Measurements from ENCODE around the gene TMOD2. TPM values are rescaled to one million over a fixed set of nuclear protein-coding genes. Genes with fewer than 3 reads are reported as not detected.
A peak's percentile ranks its signal among the peaks of the same experiment; 100 is the strongest.

Gene TMOD2
- total RNA-seq, result 1 to 10 TPM; 5.6 to 6.9 TPM
- 10.2 TPM for polyA plus RNA-seq (2013, experiment 1 of 2)
- polyA plus RNA-seq (2013, experiment 2 of 2), result 9.9 TPM
- 8.0 to 187 (median 39.1) reads per million in 172 experiments for total RNA-seq

DNA sequence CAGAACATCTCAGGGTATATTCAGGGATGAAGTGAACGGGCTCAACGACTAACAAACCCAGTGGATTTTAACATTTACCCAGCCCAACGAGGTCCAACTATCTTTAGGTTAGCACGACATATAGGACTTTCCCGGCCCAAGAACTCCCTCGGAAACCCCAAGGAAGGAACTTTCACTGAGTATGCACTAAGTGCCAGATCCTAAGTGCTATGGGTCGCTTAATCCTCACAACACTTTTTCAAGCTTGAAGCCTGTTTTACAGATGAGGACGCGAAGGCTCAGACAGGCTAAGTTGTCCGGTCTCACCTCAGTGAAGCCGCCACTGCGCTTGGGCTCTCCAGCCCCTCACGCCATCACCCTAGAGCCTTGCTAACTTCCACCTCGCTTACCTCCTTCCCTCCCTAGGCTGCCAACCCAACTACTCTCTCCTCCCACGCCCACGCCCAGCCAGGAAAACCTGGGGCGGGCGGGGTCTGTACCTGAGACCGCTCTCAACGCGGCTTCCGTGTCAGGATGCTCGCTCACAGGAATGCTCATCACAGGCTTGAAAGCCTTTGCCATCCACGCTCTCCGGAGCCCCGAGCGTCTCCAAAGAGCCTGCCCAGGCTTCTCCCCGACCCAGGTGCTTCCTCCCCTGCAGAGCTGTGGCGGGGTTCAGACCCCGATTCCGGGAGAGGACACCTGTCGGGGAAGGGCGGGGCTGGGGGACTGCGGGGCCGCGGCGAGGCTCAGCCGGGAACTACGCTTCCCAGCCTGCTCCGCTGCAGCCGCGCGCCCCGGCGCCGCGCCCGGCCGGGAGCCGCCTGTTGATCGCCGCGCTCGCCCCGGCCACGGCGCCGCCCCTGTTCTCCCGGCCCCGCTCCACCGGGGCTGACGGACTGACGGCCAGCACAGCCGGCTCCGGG is at the start of gene TMOD2:
TMOD2 (plus strand) TSS at position 806 of the 905 bp plus-strand sequence. CDS start 14,845 bp downstream, outside the sequence.
- POLR2A ChIA-PET, result interaction anchor here (0.6 to 6.4 kb wide), 4 partner anchors 14 to 79 kb away, joined by 3 to 45 read pairs (median 7); partner anchors contain the start of genes LYSMD2 and TMOD3
- ATAC-seq (ENCODE audit: poor library complexity) (peak; percentile 85), DNase-seq (peak in 12 of 14 experiments; percentile 18 to 75 (median 50))
- Mint-ChIP-seq H3K9me3 (no peaks in the 10 kb centered on the region), H3K36me3 (ENCODE audit: low read depth) (no peaks in the 10 kb centered on the region), H3K27ac (peak within 1 kb of the TSS; percentile 53), H3K4me3 (peak within 1 kb of the TSS; percentile 92), H3K27me3 (peaks cover 4% of the 10 kb centered on the region), H3K4me1 (ENCODE audit: low read depth) (peaks cover 51% of the 10 kb centered on the region)
- peak within 1 kb of the TSS; percentile 63 for H3K4me3 ChIP-seq (ENCODE audit: low read length)
- peaks cover 15% of the 10 kb centered on the region for H3K4me1 ChIP-seq (ENCODE audit: insufficient read depth, low read length)
- H3K9me3 ChIP-seq (ENCODE audit: control insufficient read depth in 1 of 2, insufficient read depth in 1 of 2, low read length in 2 of 2), result no peaks in the 10 kb centered on the region
- CTCF ChIA-PET, result interaction anchor here (0.9 to 1.9 kb wide), 5 partner anchors 13 to 101 kb away, joined by 3 to 8 read pairs (median 3); partner anchors contain the start of gene LYSMD2
- no peaks in the 10 kb centered on the region for H3K36me3 ChIP-seq (ENCODE audit: insufficient read depth, low read length)
- H3K27me3 ChIP-seq (ENCODE audit: control insufficient read depth in 1 of 2, insufficient read depth in 2 of 2, low read length in 2 of 2), result no peaks in the 10 kb centered on the region
- TF ChIP-seq CTCF (IDR thresholded peaks at IDR 0.05), result no peak
- no peak within 1 kb of the TSS for H3K27ac ChIP-seq (ENCODE audit: low read depth in 1 of 2, low read length in 2 of 2)
- intact Hi-C loops (cut with DNase I, micrococcal nuclease), result loop anchor here in 1 of 2 experiments (2.0 kb wide), 1 partner anchor 20 kb away; no protein-coding TSS in a partner anchor

- intact Hi-C loops (cut with DNase I, micrococcal nuclease), result no loop called here
- DNase-seq, result no peak
These were observed 48.7 kb upstream of the TMOD2 start for GRCh38 chr15:51702710-51703109.

More at GRCh38 chr15:51702710-51703109, 48.7 kb upstream of the TMOD2 start:
- H3K4me3 ChIP-seq (ENCODE audit: low read length), result no peak overlapping the region
- no peak overlapping the region for H3K27ac ChIP-seq (ENCODE audit: low read depth in 1 of 2, low read length in 2 of 2)
- Mint-ChIP-seq H3K36me3 (ENCODE audit: low read depth) (no peaks in the 10 kb centered on the region), H3K9me3 (no peaks in the 10 kb centered on the region), H3K27ac (no peak overlapping the region), H3K4me1 (ENCODE audit: low read depth) (no peaks in the 10 kb centered on the region), H3K4me3 (no peak overlapping the region), H3K27me3 (peaks cover 21% of the 10 kb centered on the region)
- H3K9me3 ChIP-seq (ENCODE audit: control insufficient read depth in 1 of 2, insufficient read depth in 1 of 2, low read length in 2 of 2), result no peaks in the 10 kb centered on the region
- H3K36me3 ChIP-seq (ENCODE audit: insufficient read depth, low read length), result no peaks in the 10 kb centered on the region
- peaks cover 0 to 10% of the 10 kb centered on the region in 2 experiments for H3K27me3 ChIP-seq (ENCODE audit: control insufficient read depth in 1 of 2, insufficient read depth in 2 of 2, low read length in 2 of 2)
- no peak for ATAC-seq (ENCODE audit: poor library complexity)
- CTCF ChIA-PET, result interaction anchor here (1.2 to 1.6 kb wide), 2 partner anchors 17 to 53 kb away, joined by 3 read pairs; no protein-coding TSS in a partner anchor
- no peak for TF ChIP-seq CTCF (IDR thresholded peaks at IDR 0.05)
- no peaks in the 10 kb centered on the region for H3K4me1 ChIP-seq (ENCODE audit: insufficient read depth, low read length)
- POLR2A ChIA-PET, result no interaction called here

Data from CD4-positive, alpha-beta T cell (primary cell).